Uterus (tissue), 4 donors: Measurements from ENCODE around the gene FN3K. TPM values are rescaled to one million over a fixed set of nuclear protein-coding genes. Genes with fewer than 3 reads are reported as not detected.
A peak's percentile ranks its signal among the peaks of the same experiment; 100 is the strongest.

Experiments
- DNase-seq, 2 donors: peaks; one replicate each; pipeline ENCODE4 v3.0.0-alpha.2; 2019 to 2020
- H3K27ac ChIP-seq, 2 donors: fragments of 200-600 bp; sonication (generic); 1 replicate in 1 of 2; 2 replicates in 1 of 2; pipeline ENCODE4 v1.5.1; 2016 to 2018
- H3K27me3 ChIP-seq, 2 donors: fragments of 200-600 bp; sonication (generic); one replicate each; pipeline ENCODE4 v1.5.1; 2018 to 2019; ENCODE audit warnings: control low read depth in 1 of 2
- H3K36me3 ChIP-seq, 2 donors: fragments of 200-600 bp; sonication (generic); one replicate each; pipeline ENCODE4 v1.5.1; 2019; ENCODE audit warnings: control low read depth in 1 of 2
- H3K4me1 ChIP-seq, 2 donors: fragments of 200-600 bp; sonication (generic); one replicate each; pipeline ENCODE4 v1.5.1; 2018 to 2019; ENCODE audit warnings: control low read depth in 1 of 2
- H3K4me3 ChIP-seq, 2 donors: fragments of 200-600 bp; sonication (generic); 1 replicate in 1 of 2; 2 replicates in 1 of 2; pipeline ENCODE4 v1.5.1; 2018 to 2019; ENCODE audit warnings: mild to moderate bottlenecking in 1 of 2
- H3K9me3 ChIP-seq, 2 donors: fragments of 200-600 bp; sonication (generic); one replicate each; pipeline ENCODE4 v1.5.1; 2019; ENCODE audit warnings: control low read depth in 1 of 2
- CTCF ChIP-seq, 4 experiments: fragments of 200-600 bp in 2 of 4; fragments of 450-650 bp in 2 of 4; sonication (generic) in 2 of 4; IDR thresholded peaks; one replicate each; pipeline ENCODE4 v1.5.1; 2016 to 2019; ENCODE audit warnings: antibody characterized with exemption in 4 of 4, mild to moderate bottlenecking in 2 of 4, moderate library complexity in 1 of 4
- POLR2A ChIP-seq, 2 donors: fragments of 450-650 bp; IDR thresholded peaks; one replicate each; pipeline ENCODE4 v1.6.1; 2016; ENCODE audit warnings: antibody characterized with exemption in 2 of 2, mild to moderate bottlenecking in 1 of 2, moderate library complexity in 1 of 2
- intact Hi-C: fragments of 100-400 bp; cut with DNase I; formaldehyde crosslinking; loops from one replicate; pipeline ENCODE4 v1.15.1; 2023; ENCODE audit warnings: low total_unique reads
- total RNA-seq, 4 donors: library from RNA; depleted of rRNA in 3 of 4; stranded (reverse); fragments of >200 nt in 3 of 4; gene quantifications; one replicate each; pipeline versions ENCODE4 v1.1.0 to v1.2.4, GENCODE V29; 2014 to 2023
- donor health status: DM: yes; HTN: yes; CAD: no.

FN3K gene
- total RNA-seq, 4 donors from 2014 or later, result 1.8 to 26.3 (median 7.1) TPM

- no peaks in the 10 kb centered on the region for H3K36me3 ChIP-seq
- intact Hi-C loops, result no loop called here
- no peaks in the 10 kb centered on the region for H3K4me1 ChIP-seq
- DNase-seq, result peak in 1 of 2 donors; percentile 35
- no peak for TF ChIP-seq CTCF (IDR thresholded peaks at IDR 0.05)
- TF ChIP-seq POLR2A (IDR thresholded peaks at IDR 0.05), result no peak
- H3K4me3 ChIP-seq, result no peak overlapping the region
- H3K9me3 ChIP-seq, result no peaks in the 10 kb centered on the region
- peak overlapping the region in 1 of 2 donors; percentile 29 for H3K27ac ChIP-seq
- H3K27me3 ChIP-seq, result no peaks in the 10 kb centered on the region
Measured at GRCh38 chr17:82750241-82750908, 15.0 kb downstream of the FN3K start.

DNA sequence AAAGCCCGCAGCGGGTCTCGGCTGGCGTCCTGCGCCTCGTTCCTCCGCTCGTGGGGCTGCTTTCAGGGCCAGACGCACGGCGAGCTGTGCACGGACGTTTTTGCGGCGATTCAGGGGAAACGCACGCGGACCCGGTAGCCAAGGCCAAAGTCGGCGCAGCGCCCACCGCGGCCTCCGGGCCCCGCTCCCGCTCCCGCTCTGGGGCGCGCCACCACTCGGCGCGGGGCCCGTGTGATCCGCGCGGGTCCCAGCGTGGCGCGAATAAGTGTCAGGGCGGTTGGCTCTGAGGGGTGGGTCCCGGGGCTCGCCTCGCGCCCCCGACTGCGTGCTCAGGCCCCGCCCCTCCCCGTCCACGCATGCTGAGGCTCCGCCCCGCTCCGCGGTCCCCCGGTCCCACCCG is 15.8 kb downstream of the FN3K start:
- Histone ChIP-seq H3K4me3 (peak overlapping the region; percentile 20 to 96), H3K9me3 (no peaks in the 10 kb centered on the region), H3K36me3 (no peaks in the 10 kb centered on the region), H3K27ac (peak overlapping the region; percentile 61 to 95), H3K27me3 (no peaks in the 10 kb centered on the region), H3K4me1 (no peaks in the 10 kb centered on the region)
- intact Hi-C loops, result no loop called here
- TF ChIP-seq POLR2A (IDR thresholded peaks at IDR 0.05), result no peak
- no peak for TF ChIP-seq CTCF (IDR thresholded peaks at IDR 0.05)
- DNase-seq, result peak in 1 of 2 donors; percentile 37

- intact Hi-C loops, result no loop called here
- Histone ChIP-seq H3K9me3 (no peaks in the 10 kb centered on the region), H3K4me3 (peak within 1 kb of the TSS; percentile 48 to 96), H3K27ac (peak within 1 kb of the TSS; percentile 73 to 95), H3K36me3 (no peaks in the 10 kb centered on the region), H3K27me3 (no peaks in the 10 kb centered on the region), H3K4me1 (no peaks in the 10 kb centered on the region)
- TF ChIP-seq POLR2A (IDR thresholded peaks at IDR 0.05), result peak; percentile 39 to 47
- TF ChIP-seq CTCF (IDR thresholded peaks at IDR 0.05), result peak in 1 of 4 experiments; percentile 23
- DNase-seq, result peak; percentile 87 to 92
Measured at GRCh38 chr17:82751571-82752370, 16.4 kb downstream of the FN3K start, which contains the start of gene TBCD. TSS of gene TBCD (plus strand) at chr17:82752065. CDS start at chr17:82752194, 129 bp downstream.

DNA sequence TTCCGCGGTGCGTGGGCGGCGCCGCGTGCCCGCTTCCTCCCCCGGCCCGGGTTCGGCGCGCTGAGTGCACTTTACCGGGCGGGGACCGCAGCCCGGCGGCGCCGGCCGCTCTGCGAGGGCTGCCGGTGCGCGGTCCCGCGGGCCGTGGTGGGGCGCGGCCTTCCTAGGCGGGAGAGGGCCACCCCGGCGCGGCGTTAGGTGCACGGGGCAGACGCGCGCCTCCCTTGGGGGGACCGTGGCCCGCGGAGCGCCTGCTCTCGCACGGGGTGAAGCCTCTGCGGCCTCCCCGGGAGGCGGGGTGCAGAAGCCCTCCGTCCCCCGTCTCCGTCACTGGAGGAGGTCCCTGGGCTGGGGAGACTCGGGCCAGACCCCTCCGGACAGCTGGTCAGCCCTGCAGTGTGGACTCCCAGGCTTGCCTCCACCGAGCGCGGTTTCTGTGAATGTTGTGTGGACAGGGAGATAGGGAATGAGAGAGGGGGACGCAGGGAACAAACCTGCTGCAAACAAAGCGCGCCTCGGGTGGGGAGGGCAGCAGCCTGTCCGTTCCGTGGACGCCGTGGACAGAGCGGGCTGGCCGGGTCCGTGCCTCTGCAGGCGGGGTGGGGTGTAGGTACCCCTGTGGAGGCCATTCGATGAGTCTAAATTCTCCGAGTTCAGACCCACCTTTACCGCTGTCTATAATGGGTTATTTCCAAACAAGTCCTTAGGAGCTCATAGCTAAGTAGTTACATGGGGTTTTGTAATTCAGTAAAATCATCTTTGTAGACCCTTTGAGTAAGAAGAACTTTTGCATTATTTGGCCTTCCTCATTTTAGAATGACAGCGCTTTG is 17.2 kb downstream of the FN3K start:
- Histone ChIP-seq H3K27me3 (no peaks in the 10 kb centered on the region), H3K9me3 (no peaks in the 10 kb centered on the region), H3K36me3 (no peaks in the 10 kb centered on the region), H3K27ac (peak overlapping the region; percentile 73 to 95), H3K4me3 (peak overlapping the region; percentile 48 to 96), H3K4me1 (no peaks in the 10 kb centered on the region)
- intact Hi-C loops, result no loop called here
- no peak for TF ChIP-seq POLR2A (IDR thresholded peaks at IDR 0.05)
- no peak for DNase-seq

DNA sequence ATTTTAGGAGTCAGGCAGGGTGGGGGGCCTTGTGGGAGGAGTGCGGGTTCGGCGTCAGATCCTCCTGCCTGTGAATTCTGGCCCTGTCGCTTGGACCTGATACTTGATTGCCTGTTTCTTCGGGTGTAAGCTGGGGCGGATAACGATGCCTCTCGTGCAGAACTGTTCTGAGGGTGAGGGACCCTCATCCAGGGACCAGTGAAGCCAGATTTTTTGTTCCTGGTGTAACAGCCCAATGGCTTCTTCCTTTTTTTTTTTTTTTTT is 17.7 kb downstream of the FN3K start:
- Histone ChIP-seq H3K4me1 (no peaks in the 10 kb centered on the region), H3K36me3 (no peaks in the 10 kb centered on the region), H3K4me3 (no peak overlapping the region), H3K27ac (no peak overlapping the region), H3K27me3 (no peaks in the 10 kb centered on the region), H3K9me3 (no peaks in the 10 kb centered on the region)
- TF ChIP-seq POLR2A (IDR thresholded peaks at IDR 0.05) (no peak), CTCF (IDR thresholded peaks at IDR 0.05) (no peak)
- DNase-seq, result no peak
- intact Hi-C loops, result no loop called here
